Panc1 (cell line): ENCODE results near the gene ZFHX3.

Source experiments
- CTCF ChIP-seq: fragments of 450-650 bp; IDR thresholded peaks from 2 replicates; pipeline ENCODE4 v1.5.1; 2017; ENCODE audit warnings: mild to moderate bottlenecking
- POLR2AphosphoS5 ChIP-seq: IDR thresholded peaks from 2 replicates; pipeline ENCODE4 v1.6.1; 2012; ENCODE audit warnings: mild to moderate bottlenecking, low read depth, low read length, moderate library complexity
- REST ChIP-seq, 2 experiments: IDR thresholded peaks; 2 replicates each; pipeline ENCODE4 v1.6.1; 2011 to 2012; ENCODE audit warnings: low read depth in 2 of 2, control low read depth in 1 of 2, low read length in 1 of 2, mild to moderate bottlenecking in 1 of 2, moderate library complexity in 1 of 2; ENCODE audit not compliant: insufficient read depth in 1 of 2
- TCF7L2 ChIP-seq: IDR thresholded peaks from 2 replicates; pipeline ENCODE4 v1.6.1; 2011; ENCODE audit warnings: mild to moderate bottlenecking, low read depth, low read length, inconsistent platforms

- TF ChIP-seq CTCF (no peak), TCF7L2 (no peak), POLR2AphosphoS5 (no peak), REST (IDR thresholded peaks at IDR 0.05; ENCODE audit: insufficient read depth in 1 of 2, low read depth in 2 of 2, low read length in 1 of 2) (no peak)
Measured at GRCh38 chr16:72783716-72784318, 264.1 kb downstream of the ZFHX3 start.
